Measurements from ENCODE around the gene IL22RA1.

IL22RA1 gene

GRCh38 chr1:24134376-24134775 is 8.6 kb downstream of the IL22RA1 start:
- DNase-seq = no peak

DNA sequence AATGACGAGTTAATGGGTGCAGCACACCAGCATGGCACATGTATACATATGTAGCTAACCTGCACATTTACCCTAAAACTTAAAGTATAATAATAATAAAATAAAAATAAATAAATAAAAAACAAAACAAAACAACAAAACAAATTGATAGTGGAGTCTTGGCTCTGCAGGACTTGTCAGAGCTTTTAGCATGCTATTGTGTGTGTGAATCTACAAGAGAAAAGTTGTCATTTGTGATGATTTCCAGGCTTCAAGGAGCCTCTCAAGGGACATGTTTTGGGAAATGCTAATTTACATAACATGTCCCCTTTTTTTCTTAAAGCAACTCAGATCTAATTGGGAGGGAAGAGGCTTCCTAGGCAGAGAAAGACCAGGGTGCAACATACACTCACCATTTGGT is 9.1 kb downstream of the IL22RA1 start:
- DNase-seq = no peak

DNA sequence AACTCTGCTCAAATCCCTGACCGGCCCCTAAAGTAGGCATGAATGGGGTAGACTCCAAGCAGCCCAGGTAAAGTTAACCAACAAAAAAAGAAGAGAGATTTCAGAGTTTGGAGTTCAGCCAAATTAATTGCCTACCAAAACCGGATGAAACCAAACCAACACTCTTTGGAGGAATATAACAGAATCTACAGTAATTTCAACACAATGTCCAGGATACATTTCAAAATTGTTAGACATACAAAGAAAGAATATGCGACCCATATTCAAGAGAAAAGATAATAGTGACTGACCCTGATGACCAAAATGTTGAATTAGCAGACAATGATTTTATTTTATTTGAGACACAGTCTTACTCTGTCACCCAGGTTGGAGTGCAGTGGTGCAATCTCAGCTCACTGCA is 12.6 kb downstream of the IL22RA1 start:
- DNase-seq = no peak

- DNase-seq = no peak
These were observed 15.1 kb downstream of the IL22RA1 start for GRCh38 chr1:24127801-24128363.

DNA sequence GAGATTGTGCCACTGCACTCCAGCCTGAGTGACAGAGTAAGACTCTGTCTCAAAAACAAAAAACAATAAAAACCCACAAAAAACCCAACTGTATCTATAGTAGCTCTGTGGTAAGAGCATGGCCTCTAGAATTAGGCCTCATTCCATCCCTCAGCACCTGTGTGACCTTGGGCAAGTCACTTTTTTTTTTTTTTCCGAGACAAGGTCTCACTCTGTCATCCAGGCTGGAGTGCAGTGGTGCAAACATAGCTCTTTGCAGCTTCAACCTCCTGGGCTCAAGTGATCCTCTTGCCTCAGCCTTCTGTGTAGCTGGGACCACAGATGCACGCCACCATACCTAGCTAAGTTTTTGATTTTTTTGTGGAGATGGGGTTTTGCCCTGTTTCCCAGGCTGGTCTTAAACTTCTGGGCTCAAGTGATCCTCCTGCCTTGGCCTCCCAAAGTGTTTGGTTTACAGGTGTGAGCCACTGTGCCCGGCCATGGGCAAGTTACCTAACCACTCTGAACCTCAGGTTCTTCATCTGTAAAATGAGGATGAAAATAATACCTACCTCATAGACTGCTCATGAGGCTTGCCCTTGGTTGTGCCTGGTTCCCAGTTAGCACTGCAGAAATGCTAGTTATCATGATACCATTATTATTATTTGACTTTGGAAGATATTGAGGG is 15.7 kb downstream of the IL22RA1 start:
- no peak for DNase-seq

GRCh38 chr1:24126672-24127023 is 16.3 kb downstream of the IL22RA1 start:
- no peak for DNase-seq

DNA sequence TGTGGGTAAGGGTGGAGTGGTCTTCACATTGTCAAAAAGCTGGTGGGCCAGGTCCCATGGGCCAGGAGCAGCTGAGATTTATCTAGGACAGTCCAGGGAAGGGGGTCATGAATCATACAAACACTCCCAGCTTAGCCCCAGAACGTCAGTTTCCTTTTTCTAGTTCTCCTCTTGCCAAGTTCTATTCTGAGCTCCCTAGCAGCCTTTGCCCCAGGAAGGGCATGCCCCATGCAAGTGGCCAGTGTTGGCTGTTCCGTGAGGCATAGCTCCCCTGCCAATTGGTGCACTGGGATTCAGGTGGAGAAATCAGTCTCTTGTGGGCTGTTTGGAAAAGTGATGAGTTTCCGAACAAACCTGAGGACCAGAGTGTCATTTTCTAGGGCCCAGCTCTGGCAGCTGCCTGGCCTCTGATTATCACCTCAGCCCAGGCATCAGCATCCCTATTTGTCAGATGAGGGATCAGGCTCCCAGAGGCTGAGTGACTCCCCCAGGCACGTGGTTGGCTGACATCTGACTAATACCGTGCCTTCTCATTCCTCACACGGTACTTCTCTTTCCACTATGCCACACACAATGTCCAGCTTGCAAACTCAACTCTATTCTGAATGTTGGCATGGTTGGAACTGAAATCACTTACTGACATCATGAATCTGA is 16.8 kb downstream of the IL22RA1 start:
- DNase-seq = no peak

DNA sequence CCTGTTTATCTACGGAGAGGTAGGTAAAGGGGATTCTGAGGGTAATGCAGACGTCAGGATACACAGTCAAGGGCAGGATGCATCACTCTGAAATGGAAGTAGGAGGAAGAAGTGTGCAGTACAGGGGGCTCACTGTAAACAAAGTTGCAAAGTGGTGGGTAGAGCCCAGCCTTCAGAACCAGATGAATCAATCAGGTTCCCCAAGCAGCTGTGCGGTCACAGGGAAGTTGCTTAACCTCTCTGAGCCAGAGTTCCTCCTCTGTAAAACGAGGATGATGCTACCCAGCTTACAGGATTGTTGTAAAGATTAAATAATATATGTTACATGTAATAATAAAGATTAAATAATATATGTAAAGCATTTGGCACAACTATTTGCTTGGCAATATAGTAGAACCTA is 17.5 kb downstream of the IL22RA1 start:
- DNase-seq = no peak

DNA sequence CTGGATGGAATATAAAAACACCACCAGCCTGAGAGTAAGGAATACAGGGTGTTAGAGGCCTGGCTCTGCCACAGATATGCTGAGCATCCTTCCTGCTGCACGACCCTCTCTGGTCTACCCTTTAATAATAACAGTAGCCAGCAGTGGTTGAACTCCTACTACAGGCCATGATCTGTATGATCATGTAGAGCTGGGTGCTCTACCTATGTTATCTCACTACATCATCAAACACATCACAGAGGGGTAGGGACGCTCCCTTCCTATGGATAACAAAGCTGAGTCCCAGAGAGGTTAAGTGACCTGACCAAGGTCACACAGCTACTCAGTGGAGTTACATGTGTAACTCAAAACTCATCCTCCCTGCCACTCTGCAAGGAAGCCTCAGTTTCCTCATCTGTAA is 18.0 kb downstream of the IL22RA1 start:
- DNase-seq = no peak

- DNase-seq = no peak
These were observed 19.3 kb downstream of the IL22RA1 start for GRCh38 chr1:24123611-24124010.

GRCh38 chr1:24122776-24123175 is 20.2 kb downstream of the IL22RA1 start:
- no peak for DNase-seq

DNA sequence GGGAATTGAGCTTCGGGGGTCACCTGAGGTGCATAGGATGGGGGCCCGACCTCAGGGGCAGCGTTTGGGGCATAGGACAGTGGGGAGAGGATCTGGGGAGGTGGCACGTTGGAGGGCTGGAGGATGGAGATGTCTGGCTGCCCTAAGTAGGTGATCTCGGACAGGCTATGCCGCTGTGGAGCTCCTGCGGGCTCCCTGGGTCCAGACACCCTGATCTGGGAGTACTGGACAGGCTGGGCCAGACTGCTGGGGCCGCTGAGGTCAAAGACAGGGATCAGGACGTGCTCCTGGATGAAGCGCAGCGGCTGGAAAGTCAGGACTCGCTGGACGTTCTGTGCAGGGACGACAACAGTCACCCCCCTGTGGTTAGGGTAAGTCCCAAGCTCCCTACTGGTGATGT is 21.5 kb downstream of the IL22RA1 start:
- no peak for DNase-seq

GRCh38 chr1:24120965-24121364 is 22.0 kb downstream of the IL22RA1 start:
- DNase-seq = no peak

GRCh38 chr1:24119859-24120756 is 22.8 kb downstream of the IL22RA1 start:
- no peak for DNase-seq

- no peak for DNase-seq
These were observed 23.5 kb downstream of the IL22RA1 start for GRCh38 chr1:24119489-24119858.

GRCh38 chr1:24118410-24119242 is 24.3 kb downstream of the IL22RA1 start:
- DNase-seq = no peak

GRCh38 chr1:24117722-24118409 is 25.1 kb downstream of the IL22RA1 start:
- DNase-seq = no peak

GRCh38 chr1:24117132-24117531 is 25.8 kb downstream of the IL22RA1 start:
- DNase-seq = no peak

DNA sequence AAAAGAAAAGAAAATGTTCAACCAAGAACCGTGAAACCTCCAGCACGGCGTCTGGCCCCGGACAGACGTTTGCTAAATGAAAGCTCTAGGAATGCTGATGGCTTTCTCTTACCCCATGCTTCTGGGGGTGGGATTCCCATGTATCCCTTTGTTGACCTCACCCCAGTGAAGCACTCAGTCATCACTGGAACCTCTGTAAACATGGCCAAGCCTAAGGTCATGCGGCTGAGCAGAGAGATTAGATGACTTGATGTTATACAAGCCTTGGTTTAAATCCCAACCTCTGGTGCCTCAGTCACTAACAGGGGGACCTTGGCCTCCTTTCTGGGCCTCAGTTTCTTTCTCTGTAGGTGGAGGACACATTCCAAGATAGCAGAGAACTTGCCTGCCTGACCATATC is 28.2 kb downstream of the IL22RA1 start:
- no peak for DNase-seq

- no peak for DNase-seq
These were observed 29.3 kb downstream of the IL22RA1 start for GRCh38 chr1:24113641-24114033.

DNA sequence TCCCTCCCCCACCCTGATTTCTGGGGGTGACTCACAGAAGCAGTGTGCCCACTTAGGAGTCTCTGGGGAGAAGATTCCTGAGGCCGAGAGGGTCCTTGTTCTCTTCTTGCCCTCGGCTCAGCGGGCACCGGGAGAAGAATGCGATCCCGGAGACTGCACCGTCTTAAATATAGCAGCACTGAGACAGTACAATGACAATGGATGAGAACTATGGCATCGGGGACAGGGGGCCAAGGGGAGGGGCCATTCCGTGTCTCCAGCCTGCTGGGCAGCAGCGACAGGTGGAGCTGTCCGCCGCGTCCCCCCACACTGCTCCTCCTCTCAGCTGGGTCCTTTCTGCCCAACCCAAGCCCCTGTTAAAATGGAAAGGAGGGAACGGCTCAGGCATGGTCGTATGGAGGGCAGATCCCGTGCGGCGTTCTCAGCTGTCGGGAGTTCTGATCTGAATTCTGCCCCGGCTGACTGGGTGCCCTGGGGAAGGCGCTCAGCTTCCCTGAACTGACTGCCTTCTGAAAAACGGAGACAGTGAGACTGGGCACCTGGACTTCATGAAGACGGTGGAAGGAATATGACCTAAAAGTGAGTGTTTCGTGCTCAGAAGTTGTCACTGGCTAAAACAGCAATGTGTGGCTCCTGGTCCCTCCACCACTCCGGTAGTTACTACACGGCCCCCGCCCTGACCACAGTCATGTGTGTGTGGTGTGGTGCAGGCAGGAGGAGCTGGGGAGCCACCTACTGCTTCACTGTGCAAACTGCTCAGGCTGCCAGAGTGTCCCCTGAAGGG is 30.8 kb downstream of the IL22RA1 start, which contains the start of gene MYOM3:
Gene MYOM3 (minus strand): TSS at position 140 of the 784 bp plus-strand sequence. CDS start 3,499 bp downstream, outside the sequence.
- peak; percentile 58 for DNase-seq

All from NCI-H1436 (cell line).